Activated naive CD8-positive, alpha-beta T cell treated with anti-CD3 and anti-CD28 coated beads, Interleukin-2, amount 10 ng/mL, durations not matched to agents 7 days and 5 days (primary cell): Measurements from ENCODE around the gene PHYH. TPM values are rescaled to one million over a fixed set of nuclear protein-coding genes. Genes with fewer than 3 reads are reported as not detected.
A peak's percentile ranks its signal among the peaks of the same experiment; 100 is the strongest.

Experiments used
- ATAC-seq: fragments of 150-1000 bp; cut with Tn5 transposase; one replicate; pipeline ENCODE4 v1.10.0; 2021; ENCODE audit warnings: low read depth, moderate library complexity
- POLR2A ChIA-PET: fragments of 350-600 bp; sonication (Branson Sonifier 250); formaldehyde crosslinking; loops from one replicate; lab custom pipeline; 2021; ENCODE audit warnings: antibody characterized with exemption; lab: Charles Lee
- DNase-seq: peaks from one replicate; pipeline ENCODE4 v3.0.0; 2021
- H3K27ac Mint-ChIP-seq: one replicate; pipeline ENCODE4 v1.8.0; 2022; ENCODE audit warnings: mild to moderate bottlenecking, mixed read lengths
- H3K27me3 Mint-ChIP-seq: one replicate; pipeline ENCODE4 v1.8.0; 2022; ENCODE audit warnings: mild to moderate bottlenecking, moderate library complexity, mixed read lengths
- H3K36me3 Mint-ChIP-seq: one replicate; pipeline ENCODE4 v1.8.0; 2021; ENCODE audit warnings: mild to moderate bottlenecking, mixed read lengths
- H3K4me1 Mint-ChIP-seq: one replicate; pipeline ENCODE4 v1.8.0; 2021; ENCODE audit warnings: mixed read lengths
- H3K4me3 Mint-ChIP-seq: one replicate; pipeline ENCODE4 v1.8.0; 2022; ENCODE audit warnings: mild to moderate bottlenecking, moderate library complexity, mixed read lengths
- H3K9me3 Mint-ChIP-seq: one replicate; pipeline ENCODE4 v1.8.0; 2021; ENCODE audit warnings: mixed read lengths
- total RNA-seq, 2 experiments: library from RNA; stranded (reverse); gene quantifications; one replicate each; pipeline ENCODE4 v1.2.3, GENCODE V29; 2021

The PHYH gene
- 10 to 100 TPM; 15.1 to 16.0 TPM for total RNA-seq

- POLR2A ChIA-PET = interaction anchor here (0.6 to 5.1 kb wide), 11 partner anchors 21 to 1772 kb away, joined by 3 to 68 read pairs (median 3); partner anchors contain the start of genes CDC123, MCM10, NUDT5 and SEPHS1
- Mint-ChIP-seq H3K9me3 (no peaks in the 10 kb centered on the region), H3K27ac (peak within 1 kb of the TSS; percentile 90), H3K36me3 (no peaks in the 10 kb centered on the region), H3K27me3 (no peaks in the 10 kb centered on the region), H3K4me1 (peaks cover 19% of the 10 kb centered on the region), H3K4me3 (peak within 1 kb of the TSS; percentile 88)
- ATAC-seq (peak; percentile 63), DNase-seq (peak; percentile 85)
Measured at GRCh38 chr10:13299437-13300287, at the start of gene PHYH. PHYH (minus strand) TSS chr10:13300064; CDS start chr10:13300042, 22 bp downstream.

- Mint-ChIP-seq H3K27me3 (peaks cover 2% of the 10 kb centered on the region), H3K4me3 (peak within 1 kb of the TSS; percentile 90), H3K27ac (peak within 1 kb of the TSS; percentile 93)
Measured at GRCh38 chr10:13348216-13349017, 48.6 kb upstream of the PHYH start, which contains the start of gene SEPHS1. SEPHS1 (minus strand) TSS chr10:13348293; CDS start chr10:13344950, 3,343 bp downstream.

GRCh38 chr10:13347500-13348156 is 47.8 kb upstream of the PHYH start:
- POLR2A ChIA-PET = interaction anchor here (1.0 kb wide), 1 partner anchor 46 kb away, joined by 6 read pairs; no protein-coding TSS in a partner anchor
- ATAC-seq (peak; percentile 57), DNase-seq (peak; percentile 85)
- Mint-ChIP-seq H3K9me3 (no peaks in the 10 kb centered on the region), H3K4me3 (peak overlapping the region; percentile 66), H3K27ac (peak overlapping the region; percentile 74), H3K27me3 (no peaks in the 10 kb centered on the region), H3K36me3 (peaks cover 16% of the 10 kb centered on the region), H3K4me1 (peaks cover 45% of the 10 kb centered on the region)

More at GRCh38 chr10:13348216-13349017, 48.6 kb upstream of the PHYH start, which contains the start of gene SEPHS1:
- H3K36me3 Mint-ChIP-seq = peaks cover 12% of the 10 kb centered on the region
- peak; percentile 70 for ATAC-seq
- POLR2A ChIA-PET = interaction anchor here (0.7 to 4.4 kb wide), 5 partner anchors 8 to 1530 kb away, joined by 3 to 68 read pairs (median 3); partner anchors contain the start of genes PHYH and SUV39H2
- H3K4me1 Mint-ChIP-seq = peaks cover 45% of the 10 kb centered on the region
- no peaks in the 10 kb centered on the region for H3K9me3 Mint-ChIP-seq
- peak; percentile 83 for DNase-seq

- peak; percentile 28 for ATAC-seq
- H3K9me3 Mint-ChIP-seq = no peaks in the 10 kb centered on the region
- DNase-seq = no peak
- peak overlapping the region; percentile 87 for H3K4me3 Mint-ChIP-seq
- peaks cover 16% of the 10 kb centered on the region for H3K36me3 Mint-ChIP-seq
- no peaks in the 10 kb centered on the region for H3K27me3 Mint-ChIP-seq
- H3K27ac Mint-ChIP-seq = peak overlapping the region; percentile 76
- peaks cover 44% of the 10 kb centered on the region for H3K4me1 Mint-ChIP-seq
- POLR2A ChIA-PET = interaction anchor here (1.0 kb wide), 1 partner anchor 45 kb away, joined by 6 read pairs; no protein-coding TSS in a partner anchor
Measured at GRCh38 chr10:13347043-13347499, 47.2 kb upstream of the PHYH start.

GRCh38 chr10:13346283-13347042 is 46.6 kb upstream of the PHYH start:
- Mint-ChIP-seq H3K27me3 (no peaks in the 10 kb centered on the region), H3K27ac (peak overlapping the region; percentile 76), H3K36me3 (peaks cover 16% of the 10 kb centered on the region), H3K9me3 (no peaks in the 10 kb centered on the region), H3K4me1 (peaks cover 38% of the 10 kb centered on the region), H3K4me3 (peak overlapping the region; percentile 87)
- DNase-seq = no peak
- no peak for ATAC-seq
- POLR2A ChIA-PET = interaction anchor here (1.0 kb wide), 1 partner anchor 44 kb away, joined by 6 read pairs; no protein-coding TSS in a partner anchor

GRCh38 chr10:13340626-13341376 is 40.9 kb upstream of the PHYH start:
- POLR2A ChIA-PET = interaction anchor here (0.6 to 1.5 kb wide), 4 partner anchors 8 to 233 kb away, joined by 3 to 5 read pairs (median 4); no protein-coding TSS in a partner anchor
- Mint-ChIP-seq H3K4me3 (peak overlapping the region; percentile 47), H3K27ac (peak overlapping the region; percentile 21), H3K4me1 (peaks cover 21% of the 10 kb centered on the region), H3K36me3 (peaks cover 30% of the 10 kb centered on the region), H3K27me3 (no peaks in the 10 kb centered on the region), H3K9me3 (no peaks in the 10 kb centered on the region)
- ATAC-seq = peak; percentile 90
- DNase-seq = no peak

- H3K4me3 Mint-ChIP-seq = peak overlapping the region; percentile 47
- H3K27me3 Mint-ChIP-seq = no peaks in the 10 kb centered on the region
- ATAC-seq = no peak
- POLR2A ChIA-PET = interaction anchor here (1.0 to 1.5 kb wide), 3 partner anchors 9 to 38 kb away, joined by 3 to 5 read pairs (median 4); no protein-coding TSS in a partner anchor
- H3K36me3 Mint-ChIP-seq = peaks cover 28% of the 10 kb centered on the region
- peaks cover 17% of the 10 kb centered on the region for H3K4me1 Mint-ChIP-seq
- no peak for DNase-seq
- H3K27ac Mint-ChIP-seq = peak overlapping the region; percentile 40
- no peaks in the 10 kb centered on the region for H3K9me3 Mint-ChIP-seq
Measured at GRCh38 chr10:13340068-13340467, 40.2 kb upstream of the PHYH start.

GRCh38 chr10:13338390-13339110 is 38.7 kb upstream of the PHYH start:
- DNase-seq (no peak), ATAC-seq (no peak)
- H3K4me3 Mint-ChIP-seq = no peak overlapping the region
- POLR2A ChIA-PET = interaction anchor here (0.5 kb wide), 1 partner anchor 231 kb away, joined by 3 read pairs; no protein-coding TSS in a partner anchor
- peaks cover 13% of the 10 kb centered on the region for H3K4me1 Mint-ChIP-seq
- H3K27me3 Mint-ChIP-seq = no peaks in the 10 kb centered on the region
- no peaks in the 10 kb centered on the region for H3K9me3 Mint-ChIP-seq
- H3K27ac Mint-ChIP-seq = no peak overlapping the region
- peaks cover 21% of the 10 kb centered on the region for H3K36me3 Mint-ChIP-seq

- Mint-ChIP-seq H3K9me3 (no peaks in the 10 kb centered on the region), H3K36me3 (peaks cover 20% of the 10 kb centered on the region), H3K27ac (no peak overlapping the region), H3K27me3 (no peaks in the 10 kb centered on the region), H3K4me3 (no peak overlapping the region), H3K4me1 (peaks cover 13% of the 10 kb centered on the region)
- no peak for ATAC-seq
- POLR2A ChIA-PET = no interaction called here
- no peak for DNase-seq
Measured at GRCh38 chr10:13337827-13338196, 37.9 kb upstream of the PHYH start.

- Mint-ChIP-seq H3K27ac (no peak overlapping the region), H3K4me1 (peaks cover 13% of the 10 kb centered on the region), H3K36me3 (peaks cover 23% of the 10 kb centered on the region), H3K9me3 (no peaks in the 10 kb centered on the region), H3K27me3 (no peaks in the 10 kb centered on the region), H3K4me3 (no peak overlapping the region)
- no peak for ATAC-seq
- DNase-seq = no peak
- POLR2A ChIA-PET = no interaction called here
Measured at GRCh38 chr10:13337128-13337826, 37.4 kb upstream of the PHYH start.
